ENCODE data around the gene WBP1L. TPM values are rescaled to one million over a fixed set of nuclear protein-coding genes. Genes with fewer than 3 reads are reported as not detected.

WBP1L gene
- 61.9 and 65.1 TPM in 2 replicates for total RNA-seq

GRCh38 chr10:102743588-102744373, at the start of gene WBP1L:
Gene WBP1L (plus strand): TSS chr10:102743948. CDS start chr10:102744054, 106 bp downstream.

GRCh38 chr10:102713814-102714620, 29.7 kb upstream of the WBP1L start, which contains the start of gene ARL3:
Gene ARL3 (minus strand): TSS chr10:102714397. CDS start chr10:102714275, 122 bp downstream.

GRCh38 chr10:102714621-102715455, 28.9 kb upstream of the WBP1L start, which contains the start of gene SFXN2:
Gene SFXN2 (plus strand): TSS chr10:102714636. CDS start chr10:102726637, 12,001 bp downstream.

GRCh38 chr10:102837230-102837721, 93.5 kb downstream of the WBP1L start, which contains the start of gene CYP17A1:
Gene CYP17A1 (minus strand): TSS chr10:102837413. CDS start chr10:102837361, 52 bp downstream.

Other genes with a start within 250 kb of the WBP1L start
- 97.5 and 127 TPM in 2 replicates for gene ACTR1A, start 241.2 kb upstream of the WBP1L start, total RNA-seq
- gene SUFU, start 240.0 kb upstream of the WBP1L start, total RNA-seq: 2.3 and 2.5 TPM in 2 replicates
- gene TRIM8, start 99.5 kb upstream of the WBP1L start, total RNA-seq: 61.4 and 99.5 TPM in 2 replicates
- 6.2 and 11.5 TPM in 2 replicates for gene ARL3, start 29.6 kb upstream of the WBP1L start, total RNA-seq
- gene SFXN2, start 29.3 kb upstream of the WBP1L start, total RNA-seq: 5.6 and 7.5 TPM in 2 replicates
- gene CYP17A1, start 93.5 kb downstream of the WBP1L start, total RNA-seq: not detected in 2 replicates
- gene BORCS7, start 110.3 kb downstream of the WBP1L start, total RNA-seq: 12.5 and 17.2 TPM in 2 replicates
- gene AS3MT, start 125.5 kb downstream of the WBP1L start, total RNA-seq: 7.3 and 7.5 TPM in 2 replicates
- 4.0 and 9.0 TPM in 2 replicates for gene CNNM2, start 174.3 kb downstream of the WBP1L start, total RNA-seq

All from regular cardiac myocyte (primary cell).